MM.1S (cell line): Measurements from ENCODE around the gene MAP3K20.

ENCODE experiments used
- CTCF ChIP-seq: fragments of 300-600 bp; sonication (generic); IDR thresholded peaks from 2 replicates; pipeline ENCODE4 v1.5.1; 2016; ENCODE audit warnings: antibody characterized with exemption, low read length, mixed read lengths
- EZH2 ChIP-seq: fragments of 300-600 bp; sonication (generic); optimal IDR thresholded peaks from 2 replicates; pipeline ENCODE3; 2017; ENCODE audit warnings: low read depth, mild to moderate bottlenecking, antibody characterized with exemption, low read length, mixed read lengths

- TF ChIP-seq CTCF (no peak), EZH2 (no peak)
Observed at GRCh38 chr2:173229086-173229485, 153.4 kb downstream of the MAP3K20 start.
